Measurements from ENCODE around the gene RRP9. TPM values are rescaled to one million over a fixed set of nuclear protein-coding genes. Genes with fewer than 3 reads are reported as not detected.
"Not testable (repeated sequence)": the region's sequence is repeated elsewhere in the genome, so short reads cannot be mapped to it uniquely, and the experiment has no call there.

RRP9 gene
- total RNA-seq, 1 donor from 2014 or later = 15.6 TPM

GRCh38 chr3:51929420-51930003, 12.2 kb downstream of the RRP9 start:
- no peak for TF ChIP-seq CTCF (IDR thresholded peaks at IDR 0.05; ENCODE audit: partially characterized antibody, unreplicated experiment)
- DNase-seq = no peak
- Mint-ChIP-seq H3K36me3 (ENCODE audit: unreplicated experiment) (no peaks in the 10 kb centered on the region), H3K27me3 (ENCODE audit: unreplicated experiment) (no peaks in the 10 kb centered on the region), H3K27ac (ENCODE audit: unreplicated experiment) (no peak overlapping the region), H3K9me3 (ENCODE audit: unreplicated experiment) (peaks cover 4% of the 10 kb centered on the region), H3K4me3 (ENCODE audit: unreplicated experiment) (no peak overlapping the region), H3K4me1 (ENCODE audit: low read depth, unreplicated experiment) (no peaks in the 10 kb centered on the region)

- not testable (repeated sequence) for H3K4me1 Mint-ChIP-seq (ENCODE audit: low read depth, unreplicated experiment); DNase-seq; H3K27me3 Mint-ChIP-seq (ENCODE audit: unreplicated experiment); H3K27ac Mint-ChIP-seq (ENCODE audit: unreplicated experiment); H3K9me3 Mint-ChIP-seq (ENCODE audit: unreplicated experiment); H3K4me3 Mint-ChIP-seq (ENCODE audit: unreplicated experiment); H3K36me3 Mint-ChIP-seq (ENCODE audit: unreplicated experiment)
Measured at GRCh38 chr3:51928981-51929380, 12.7 kb downstream of the RRP9 start.

GRCh38 chr3:51928438-51928837, 13.3 kb downstream of the RRP9 start:
- no peak overlapping the region for H3K27ac Mint-ChIP-seq (ENCODE audit: unreplicated experiment)
- DNase-seq = no peak
- H3K36me3 Mint-ChIP-seq (ENCODE audit: unreplicated experiment) = no peaks in the 10 kb centered on the region
- TF ChIP-seq CTCF (IDR thresholded peaks at IDR 0.05; ENCODE audit: partially characterized antibody, unreplicated experiment) = no peak
- H3K27me3 Mint-ChIP-seq (ENCODE audit: unreplicated experiment) = no peaks in the 10 kb centered on the region
- H3K9me3 Mint-ChIP-seq (ENCODE audit: unreplicated experiment) = peaks cover 4% of the 10 kb centered on the region
- no peak overlapping the region for H3K4me3 Mint-ChIP-seq (ENCODE audit: unreplicated experiment)
- H3K4me1 Mint-ChIP-seq (ENCODE audit: low read depth, unreplicated experiment) = no peaks in the 10 kb centered on the region

- no peak overlapping the region for H3K4me3 Mint-ChIP-seq (ENCODE audit: unreplicated experiment)
- no peak for TF ChIP-seq CTCF (IDR thresholded peaks at IDR 0.05; ENCODE audit: partially characterized antibody, unreplicated experiment)
- H3K27me3 Mint-ChIP-seq (ENCODE audit: unreplicated experiment) = no peaks in the 10 kb centered on the region
- no peaks in the 10 kb centered on the region for H3K36me3 Mint-ChIP-seq (ENCODE audit: unreplicated experiment)
- no peak overlapping the region for H3K27ac Mint-ChIP-seq (ENCODE audit: unreplicated experiment)
- DNase-seq = no peak
- H3K9me3 Mint-ChIP-seq (ENCODE audit: unreplicated experiment) = peaks cover 4% of the 10 kb centered on the region
- no peaks in the 10 kb centered on the region for H3K4me1 Mint-ChIP-seq (ENCODE audit: low read depth, unreplicated experiment)
Measured at GRCh38 chr3:51927061-51927977, 14.4 kb downstream of the RRP9 start.

- Mint-ChIP-seq H3K4me1 (ENCODE audit: low read depth, unreplicated experiment) (no peaks in the 10 kb centered on the region), H3K27ac (ENCODE audit: unreplicated experiment) (no peak overlapping the region), H3K36me3 (ENCODE audit: unreplicated experiment) (no peaks in the 10 kb centered on the region), H3K27me3 (ENCODE audit: unreplicated experiment) (peaks cover 2% of the 10 kb centered on the region), H3K9me3 (ENCODE audit: unreplicated experiment) (peaks cover 2% of the 10 kb centered on the region), H3K4me3 (ENCODE audit: unreplicated experiment) (no peak overlapping the region)
- TF ChIP-seq CTCF (IDR thresholded peaks at IDR 0.05; ENCODE audit: partially characterized antibody, unreplicated experiment) = no peak
- DNase-seq = no peak
Measured at GRCh38 chr3:51921081-51921578, 20.6 kb downstream of the RRP9 start.

Measured in glutamatergic neuron (in vitro differentiated cells).